ENCODE data around the gene IFIT1B. TPM values are rescaled to one million over a fixed set of nuclear protein-coding genes. Genes with fewer than 3 reads are reported as not detected.

Gene IFIT1B
- total RNA-seq, 2 experiments from 2014 or later: 0.11 to 0.14 TPM

- H3K27me3 ChIP-seq (ENCODE audit: control insufficient read depth in 1 of 2, insufficient read depth in 2 of 2, low read length in 2 of 2): no peaks in the 10 kb centered on the region
- no peak for DNase-seq
- no peaks in the 10 kb centered on the region for H3K9me3 ChIP-seq (ENCODE audit: control insufficient read depth in 1 of 2, insufficient read depth in 1 of 2, low read length in 2 of 2)
- H3K36me3 ChIP-seq (ENCODE audit: insufficient read depth, low read length): no peaks in the 10 kb centered on the region
- H3K36me3 Mint-ChIP-seq (ENCODE audit: low read depth): no peaks in the 10 kb centered on the region
- peaks cover 11% of the 10 kb centered on the region for H3K4me1 Mint-ChIP-seq (ENCODE audit: low read depth)
- POLR2A ChIA-PET: interaction anchor here (3.2 kb wide), 1 partner anchor 61 kb away, joined by 12 read pairs; the partner anchor contains the start of gene IFIT2
- ATAC-seq (ENCODE audit: poor library complexity): no peak
- no peak overlapping the region for H3K4me3 Mint-ChIP-seq
- no peak for TF ChIP-seq CTCF (IDR thresholded peaks at IDR 0.05)
- no peaks in the 10 kb centered on the region for H3K27me3 Mint-ChIP-seq
- H3K4me3 ChIP-seq (ENCODE audit: low read length): no peak overlapping the region
- no peak overlapping the region for H3K27ac Mint-ChIP-seq
- no peak overlapping the region for H3K27ac ChIP-seq (ENCODE audit: low read depth in 1 of 2, low read length in 2 of 2)
- H3K9me3 Mint-ChIP-seq: no peaks in the 10 kb centered on the region
- intact Hi-C loops (cut with DNase I, micrococcal nuclease): no loop called here
- H3K4me1 ChIP-seq (ENCODE audit: insufficient read depth, low read length): peaks cover 6% of the 10 kb centered on the region
- CTCF ChIA-PET: interaction anchor here (1.9 kb wide), 1 partner anchor 61 kb away, joined by 6 read pairs; the partner anchor contains the start of gene IFIT2
These were observed 14.9 kb upstream of the IFIT1B start for GRCh38 chr10:89362929-89363328.

- Mint-ChIP-seq H3K9me3 (no peaks in the 10 kb centered on the region), H3K27ac (no peak overlapping the region), H3K4me1 (ENCODE audit: low read depth) (peaks cover 12% of the 10 kb centered on the region), H3K36me3 (ENCODE audit: low read depth) (no peaks in the 10 kb centered on the region), H3K27me3 (no peaks in the 10 kb centered on the region), H3K4me3 (no peak overlapping the region)
- intact Hi-C loops (cut with DNase I, micrococcal nuclease): no loop called here
- Histone ChIP-seq H3K4me1 (ENCODE audit: insufficient read depth, low read length) (peaks cover 7% of the 10 kb centered on the region), H3K9me3 (ENCODE audit: control insufficient read depth in 1 of 2, insufficient read depth in 1 of 2, low read length in 2 of 2) (no peaks in the 10 kb centered on the region), H3K4me3 (ENCODE audit: low read length) (no peak overlapping the region), H3K27ac (ENCODE audit: low read depth in 1 of 2, low read length in 2 of 2) (no peak overlapping the region), H3K27me3 (ENCODE audit: control insufficient read depth in 1 of 2, insufficient read depth in 2 of 2, low read length in 2 of 2) (no peaks in the 10 kb centered on the region), H3K36me3 (ENCODE audit: insufficient read depth, low read length) (no peaks in the 10 kb centered on the region)
- POLR2A ChIA-PET: interaction anchor here (0.6 to 3.2 kb wide), 4 partner anchors 25 to 62 kb away, joined by 3 to 12 read pairs (median 4); partner anchors contain the start of genes IFIT2 and IFIT5
- TF ChIP-seq CTCF (IDR thresholded peaks at IDR 0.05): no peak
- ATAC-seq (ENCODE audit: poor library complexity) (no peak), DNase-seq (no peak)
- CTCF ChIA-PET: interaction anchor here (1.9 kb wide), 1 partner anchor 62 kb away, joined by 6 read pairs; the partner anchor contains the start of gene IFIT2
These were observed 14.0 kb upstream of the IFIT1B start for GRCh38 chr10:89363729-89364442.

- Mint-ChIP-seq H3K4me3 (no peak overlapping the region), H3K27me3 (no peaks in the 10 kb centered on the region), H3K9me3 (no peaks in the 10 kb centered on the region), H3K4me1 (ENCODE audit: low read depth) (peaks cover 12% of the 10 kb centered on the region), H3K36me3 (ENCODE audit: low read depth) (no peaks in the 10 kb centered on the region), H3K27ac (no peak overlapping the region)
- ChIA-PET POLR2A (interaction anchor here (1.5 to 3.2 kb wide), 2 partner anchors 50 to 63 kb away, joined by 6 to 12 read pairs; partner anchors contain the start of genes IFIT2 and IFIT5), CTCF (interaction anchor here (1.9 kb wide), 1 partner anchor 63 kb away, joined by 6 read pairs; the partner anchor contains the start of gene IFIT2)
- ATAC-seq (ENCODE audit: poor library complexity): no peak
- H3K27ac ChIP-seq (ENCODE audit: low read depth in 1 of 2, low read length in 2 of 2): no peak overlapping the region
- TF ChIP-seq CTCF (IDR thresholded peaks at IDR 0.05): no peak
- intact Hi-C loops (cut with DNase I, micrococcal nuclease): no loop called here
- no peak overlapping the region for H3K4me3 ChIP-seq (ENCODE audit: low read length)
- no peaks in the 10 kb centered on the region for H3K36me3 ChIP-seq (ENCODE audit: insufficient read depth, low read length)
- H3K9me3 ChIP-seq (ENCODE audit: control insufficient read depth in 1 of 2, insufficient read depth in 1 of 2, low read length in 2 of 2): no peaks in the 10 kb centered on the region
- no peak for DNase-seq
- H3K27me3 ChIP-seq (ENCODE audit: control insufficient read depth in 1 of 2, insufficient read depth in 2 of 2, low read length in 2 of 2): no peaks in the 10 kb centered on the region
- peaks cover 7% of the 10 kb centered on the region for H3K4me1 ChIP-seq (ENCODE audit: insufficient read depth, low read length)
These were observed 13.3 kb upstream of the IFIT1B start for GRCh38 chr10:89364531-89364930.

Data from CD4-positive, alpha-beta T cell (primary cell).